NCI-H2196 treated with DMSO at 0.1 percent for 48 hours (cell line): ENCODE data around the gene IVNS1ABP.
"Not testable (repeated sequence)": the region's sequence is repeated elsewhere in the genome, so short reads cannot be mapped to it uniquely, and the experiment has no call there.

Experiments used
- DNase-seq: peaks from one replicate; lab custom pipeline; 2025; ENCODE audit not compliant: unreplicated experiment; lab: John Stamatoyannopoulos, UW

IVNS1ABP gene

DNA sequence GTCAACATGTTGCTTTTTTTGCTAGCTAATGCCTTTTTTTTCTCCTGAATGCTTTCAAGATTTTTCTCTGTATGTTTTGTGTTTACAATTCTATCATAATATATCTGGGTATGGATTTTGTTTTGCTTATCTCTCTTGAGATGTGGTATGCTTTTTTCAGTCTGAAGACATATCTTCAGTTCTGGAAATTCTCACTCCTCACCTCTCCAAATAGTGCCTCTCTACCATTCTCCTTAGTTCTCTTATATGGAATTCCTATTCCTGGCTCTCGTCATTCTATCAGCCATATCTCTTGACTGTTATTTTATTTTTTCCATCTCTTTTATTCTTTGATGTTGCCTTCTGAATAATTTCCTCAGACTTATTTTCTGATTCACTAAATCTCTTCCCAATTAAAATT lies 58.4 kb downstream of the IVNS1ABP start:
- DNase-seq, result no peak

DNA sequence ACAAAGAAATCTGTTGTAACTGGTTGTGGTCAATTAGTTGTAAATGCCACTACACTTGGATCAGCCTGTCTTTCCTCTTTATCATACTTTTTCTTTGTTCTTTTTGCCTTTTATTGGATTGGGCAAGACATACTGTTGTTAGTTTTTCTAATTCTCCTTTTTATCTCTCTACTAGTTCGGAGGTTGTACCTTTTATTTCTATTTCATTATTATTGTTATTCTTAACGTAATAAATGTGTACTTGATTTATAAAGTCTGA lies 59.2 kb downstream of the IVNS1ABP start:
- no peak for DNase-seq

DNA sequence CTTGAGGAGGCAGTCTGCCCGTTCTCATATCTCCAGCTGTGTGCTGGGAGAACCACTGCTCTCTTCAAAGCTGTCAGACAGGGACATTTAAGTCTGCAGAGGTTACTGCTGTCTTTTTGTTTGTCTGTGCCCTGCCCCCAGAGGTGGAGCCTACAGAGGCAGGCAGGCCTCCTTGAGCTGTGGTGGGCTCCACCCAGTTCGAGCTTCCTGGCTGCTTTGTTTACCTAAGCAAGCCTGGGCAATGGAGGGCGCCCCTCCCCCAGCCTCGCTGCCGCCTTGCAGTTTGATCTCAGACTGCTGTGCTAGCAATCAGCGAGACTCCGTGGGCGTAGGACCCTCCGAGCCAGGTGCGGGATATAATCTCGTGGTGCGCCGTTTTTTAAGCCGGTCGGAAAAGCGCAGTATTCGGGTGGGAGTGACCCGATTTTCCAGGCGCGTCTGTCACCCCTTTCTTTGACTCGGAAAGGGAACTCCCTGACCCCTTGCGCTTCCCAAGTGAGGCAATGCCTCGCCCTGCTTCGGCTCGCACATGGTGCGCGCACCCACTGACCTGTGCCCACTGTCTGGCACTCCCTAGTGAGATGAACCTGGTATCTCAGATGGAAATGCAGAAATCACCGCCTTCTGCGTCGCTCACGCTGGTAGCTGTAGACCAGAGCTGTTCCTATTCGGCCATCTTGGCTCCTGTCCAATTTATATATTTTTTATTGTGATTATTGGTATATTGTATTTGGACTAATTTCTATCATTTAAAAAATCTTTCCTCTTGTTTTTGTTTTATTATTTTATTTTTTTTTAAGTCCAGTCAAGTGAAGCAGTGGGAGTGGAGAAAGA lies 59.7 kb downstream of the IVNS1ABP start:
- DNase-seq, result not testable (repeated sequence)

GRCh38 chr1:185255595-185255994 lies 61.4 kb downstream of the IVNS1ABP start:
- not testable (repeated sequence) for DNase-seq

- not testable (repeated sequence) for DNase-seq
These were observed 64.6 kb downstream of the IVNS1ABP start for GRCh38 chr1:185252404-185252803.

DNA sequence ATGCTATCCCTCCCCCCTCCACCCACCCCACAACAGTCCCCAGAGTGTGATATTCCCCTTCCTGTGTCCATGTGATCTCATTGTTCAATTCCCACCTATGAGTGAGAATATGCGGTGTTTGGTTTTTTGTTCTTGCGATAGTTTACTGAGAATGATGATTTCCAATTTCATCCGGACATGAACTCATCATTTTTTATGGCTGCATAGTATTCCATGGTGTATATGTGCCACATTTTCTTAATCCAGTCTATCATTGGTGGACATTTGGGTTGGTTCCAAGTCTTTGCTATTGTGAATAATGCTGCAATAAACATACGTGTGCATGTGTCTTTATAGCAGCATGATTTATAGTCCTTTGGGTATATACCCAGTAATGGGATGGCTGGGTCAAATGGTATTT lies 65.1 kb downstream of the IVNS1ABP start:
- DNase-seq, result not testable (repeated sequence)

DNA sequence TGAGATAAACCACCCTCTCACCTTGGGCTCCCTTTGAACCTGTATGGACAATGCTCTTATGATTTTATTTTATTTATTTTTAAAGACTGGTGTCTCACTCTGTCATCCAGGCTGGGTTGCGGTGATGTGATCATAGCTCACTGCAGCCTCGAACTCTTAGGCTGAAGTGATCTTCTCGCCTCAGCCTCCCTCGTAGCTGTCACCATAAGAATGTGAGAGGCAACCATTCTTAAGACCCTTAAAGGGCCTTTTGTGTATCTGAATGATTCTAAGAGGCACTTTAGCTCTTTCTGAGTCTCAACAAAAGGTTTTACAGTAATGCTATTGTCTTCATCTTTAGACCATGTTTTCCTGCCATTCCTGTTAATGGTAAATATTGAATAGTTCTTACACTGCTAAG lies 67.0 kb downstream of the IVNS1ABP start:
- no peak for DNase-seq

GRCh38 chr1:185249563-185249962 lies 67.5 kb downstream of the IVNS1ABP start:
- no peak for DNase-seq
